Nephron progenitor cell (in vitro differentiated cells): Measurements from ENCODE around the gene NFE2L1.
A peak's percentile ranks its signal among the peaks of the same experiment; 100 is the strongest.
"Not testable (repeated sequence)": the region's sequence is repeated elsewhere in the genome, so short reads cannot be mapped to it uniquely, and the experiment has no call there.

Source experiments
- DNase-seq: peaks from one replicate; pipeline ENCODE4 v3.0.0; 2021
- H3K27ac Mint-ChIP-seq: 2 replicates; pipeline ENCODE4 v1.8.0; 2021; ENCODE audit warnings: mild to moderate bottlenecking, moderate library complexity, mixed read lengths
- H3K27me3 Mint-ChIP-seq: 2 replicates; pipeline ENCODE4 v1.8.0; 2021; ENCODE audit warnings: mild to moderate bottlenecking, low read depth, mixed read lengths; ENCODE audit not compliant: poor library complexity
- H3K36me3 Mint-ChIP-seq: 2 replicates; pipeline ENCODE4 v1.8.0; 2021; ENCODE audit warnings: low read depth, mixed read lengths
- H3K4me1 Mint-ChIP-seq: 2 replicates; pipeline ENCODE4 v1.8.0; 2021; ENCODE audit warnings: mixed read lengths
- H3K4me3 Mint-ChIP-seq: 2 replicates; pipeline ENCODE4 v1.8.0; 2021; ENCODE audit warnings: mild to moderate bottlenecking, moderate library complexity, mixed read lengths
- H3K9me3 Mint-ChIP-seq: 2 replicates; pipeline ENCODE4 v1.8.0; 2021; ENCODE audit warnings: mild to moderate bottlenecking, moderate library complexity, mixed read lengths
- CTCF ChIP-seq: fragments of 200-600 bp; sonication (generic); IDR thresholded peaks from 2 replicates; pipeline ENCODE4 v1.5.0; 2021; ENCODE audit warnings: antibody characterized with exemption

The NFE2L1 gene

GRCh38 chr17:48047741-48048383, at the start of gene NFE2L1:
Gene NFE2L1 (plus strand): TSS chr17:48048359. CDS start chr17:48051119, 2,760 bp downstream.
- Mint-ChIP-seq H3K27ac (peak within 1 kb of the TSS; percentile 99), H3K27me3 (peaks cover 4% of the 10 kb centered on the region), H3K36me3 (peaks cover 12% of the 10 kb centered on the region), H3K9me3 (no peaks in the 10 kb centered on the region), H3K4me3 (peak within 1 kb of the TSS; percentile 96), H3K4me1 (peaks cover 84% of the 10 kb centered on the region)
- DNase-seq = peak; percentile 97
- TF ChIP-seq CTCF = no peak

GRCh38 chr17:47999582-47999981, 48.6 kb upstream of the NFE2L1 start:
- peak overlapping the region; percentile 24 for H3K4me3 Mint-ChIP-seq
- no peak overlapping the region for H3K27ac Mint-ChIP-seq

GRCh38 chr17:48001197-48001596, 47.0 kb upstream of the NFE2L1 start:
- Mint-ChIP-seq H3K27ac (no peak overlapping the region), H3K9me3 (no peaks in the 10 kb centered on the region), H3K27me3 (peaks cover 14% of the 10 kb centered on the region), H3K36me3 (no peaks in the 10 kb centered on the region), H3K4me1 (peaks cover 75% of the 10 kb centered on the region), H3K4me3 (no peak overlapping the region)
- no peak for DNase-seq
- TF ChIP-seq CTCF = no peak

More at GRCh38 chr17:47999582-47999981, 48.6 kb upstream of the NFE2L1 start:
- Mint-ChIP-seq H3K4me1 (peaks cover 75% of the 10 kb centered on the region), H3K36me3 (no peaks in the 10 kb centered on the region), H3K27me3 (peaks cover 14% of the 10 kb centered on the region), H3K9me3 (no peaks in the 10 kb centered on the region)
- TF ChIP-seq CTCF = no peak
- no peak for DNase-seq

- H3K9me3 Mint-ChIP-seq, DNase-seq, H3K4me3 Mint-ChIP-seq, H3K27me3 Mint-ChIP-seq, H3K36me3 Mint-ChIP-seq, H3K27ac Mint-ChIP-seq: not testable (repeated sequence)
- H3K4me1 Mint-ChIP-seq = peaks cover 74% of the 10 kb centered on the region
Measured at GRCh38 chr17:48001657-48002056, 46.5 kb upstream of the NFE2L1 start.

- Mint-ChIP-seq H3K4me3 (no peak overlapping the region), H3K27ac (peak overlapping the region; percentile 79), H3K9me3 (no peaks in the 10 kb centered on the region), H3K27me3 (peaks cover 10% of the 10 kb centered on the region), H3K4me1 (peaks cover 77% of the 10 kb centered on the region), H3K36me3 (no peaks in the 10 kb centered on the region)
- no peak for TF ChIP-seq CTCF
- no peak for DNase-seq
Measured at GRCh38 chr17:48002266-48002915, 45.8 kb upstream of the NFE2L1 start.

GRCh38 chr17:48002916-48003416, 45.2 kb upstream of the NFE2L1 start:
- no peak for DNase-seq
- peak overlapping the region; percentile 5 for H3K4me3 Mint-ChIP-seq
- peaks cover 6% of the 10 kb centered on the region for H3K27me3 Mint-ChIP-seq
- TF ChIP-seq CTCF = no peak
- H3K9me3 Mint-ChIP-seq = no peaks in the 10 kb centered on the region
- H3K4me1 Mint-ChIP-seq = peaks cover 73% of the 10 kb centered on the region
- no peaks in the 10 kb centered on the region for H3K36me3 Mint-ChIP-seq
- H3K27ac Mint-ChIP-seq = peak overlapping the region; percentile 79
